K562 (cell line): ENCODE measurements around the gene CDKL5. TPM values are rescaled to one million over a fixed set of nuclear protein-coding genes. Genes with fewer than 3 reads are reported as not detected.

ENCODE experiments used
- ATAC-seq: fragments of 200-7000 bp; cut with Tn5 transposase; 3 replicates; pipeline ENCODE4 v1.9.1; 2020; ENCODE audit warnings: moderate library complexity
- BruUV-seq: library from RNA; stranded (reverse); fragments of 400-500 nt; replicated peaks from 2 replicates; lab custom pipeline; 2021; lab: Mats Ljungman, UMichigan
- CTCF ChIA-PET: fragments of 300-600 bp; formaldehyde crosslinking; extraction: SDS; loops from one replicate; lab custom pipeline; 2021; ENCODE audit warnings: low intra/inter-chr PET ratio; lab: Yijun Ruan, JAX
- POLR2A ChIA-PET: fragments of 300-600, 350-650 bp; sonication (Branson Sonifier 250); formaldehyde crosslinking; extraction: SDS; loops from one replicate; lab custom pipeline; 2021; ENCODE audit warnings: antibody characterized with exemption, inconsistent platforms; lab: Yijun Ruan, JAX
- DNase-seq, 4 experiments: peaks; one replicate each; pipeline versions ENCODE4 v3.0.0 to v3.0.0-alpha.2; 2011 to 2018; ENCODE audit warnings: low spot score in 3 of 4, mixed read lengths in 3 of 4; ENCODE audit errors: extremely low read depth in 1 of 4
- FAIRE-seq: peaks from 2 replicates; lab custom pipeline; 2011; peaks lifted over from hg19 to GRCh38; lab: Jason Lieb, UNC
- H2AFZ ChIP-seq: 2 replicates; pipeline ENCODE4 v1.6.0; 2011; ENCODE audit warnings: low read depth, low read length, control low read depth, inconsistent platforms
- H3K27ac ChIP-seq: fragments of 200-600 bp; 3 replicates; pipeline ENCODE4 v1.8.0; 2011; ENCODE audit warnings: low read depth, mild to moderate bottlenecking, control low read depth, inconsistent platforms, low read length, moderate library complexity, mixed read lengths; ENCODE audit errors: extremely low read depth
- H3K27me3 ChIP-seq, 2 experiments: fragments of 300-600 bp in 1 of 2; 2 replicates in 1 of 2; 3 replicates in 1 of 2; pipeline versions ENCODE4 v1.6.0 to v1.8.0; 2011; ENCODE audit warnings: inconsistent platforms in 2 of 2, low read length in 2 of 2, mild to moderate bottlenecking in 1 of 2, mixed read lengths in 1 of 2, moderate library complexity in 1 of 2; ENCODE audit not compliant: control insufficient read depth in 2 of 2, insufficient read depth in 2 of 2
- H3K36me3 ChIP-seq: fragments of 300-600 bp; 3 replicates; pipeline ENCODE4 v1.8.0; 2011; ENCODE audit warnings: mild to moderate bottlenecking, low read length, inconsistent platforms; ENCODE audit not compliant: control insufficient read depth, insufficient read depth
- H3K4me1 ChIP-seq, 2 experiments: fragments of 200-600 bp in 1 of 2; replicated peaks in 1 of 2; 2 replicates in 1 of 2; 3 replicates in 1 of 2; pipeline versions ENCODE4 v1.5.1 to v1.8.0; 2011; ENCODE audit warnings: inconsistent platforms in 2 of 2, low read length in 2 of 2, mild to moderate bottlenecking in 1 of 2, mixed read lengths in 1 of 2, moderate library complexity in 1 of 2; ENCODE audit not compliant: control insufficient read depth in 2 of 2, insufficient read depth in 2 of 2
- H3K4me2 ChIP-seq: 2 replicates; pipeline ENCODE4 v1.6.1; 2011; ENCODE audit warnings: low read length, control low read depth, inconsistent platforms, mixed read lengths; ENCODE audit not compliant: insufficient read depth
- H3K4me3 ChIP-seq: fragments of 200-600 bp; sonication (generic), shearing (Covaris generic); 2 replicates; pipeline ENCODE4 v1.5.1; 2016; ENCODE audit warnings: control low read depth, inconsistent platforms
- H3K79me2 ChIP-seq: fragments of 200-600 bp; 3 replicates; pipeline ENCODE4 v1.8.0; 2011; ENCODE audit warnings: low read length, inconsistent platforms; ENCODE audit not compliant: control insufficient read depth, insufficient read depth
- H3K9ac ChIP-seq, 2 experiments: 2 replicates each; pipeline versions ENCODE4 v1.6.0 to v1.6.1; 2011; ENCODE audit warnings: low read depth in 2 of 2, low read length in 2 of 2, control low read depth in 1 of 2, inconsistent platforms in 1 of 2, mild to moderate bottlenecking in 1 of 2, mixed read lengths in 1 of 2; ENCODE audit not compliant: insufficient read depth in 1 of 2
- H3K9me1 ChIP-seq: one replicate; pipeline ENCODE4 v1.6.0; 2011; ENCODE audit warnings: inconsistent platforms, mild to moderate bottlenecking, low read length, moderate library complexity; ENCODE audit not compliant: control insufficient read depth, insufficient read depth
- H3K9me3 ChIP-seq: replicated peaks from 2 replicates; pipeline ENCODE4 v1.5.1; 2011; ENCODE audit warnings: low read depth, low read length, inconsistent platforms; ENCODE audit not compliant: control insufficient read depth, insufficient read depth
- H4K20me1 ChIP-seq: replicated peaks from 2 replicates; pipeline ENCODE4 v1.6.1; 2011; ENCODE audit warnings: low read length, inconsistent platforms, mixed read lengths; ENCODE audit not compliant: control insufficient read depth, insufficient read depth
- CHD2 ChIP-seq: IDR thresholded peaks from 2 replicates; pipeline ENCODE4 v1.6.1; 2011; ENCODE audit warnings: low read depth, low read length
- ETS2 ChIP-seq: IDR thresholded peaks from 2 replicates; pipeline ENCODE4 v1.6.1; 2016; ENCODE audit warnings: borderline replicate concordance, missing genetic modification characterization, mild to moderate bottlenecking, moderate library complexity, missing compliant biosample characterization; ENCODE audit not compliant: poor library complexity, severe bottlenecking
- ETV1 ChIP-seq: fragments of 450-650 bp; conservative IDR thresholded peaks from 2 replicates; pipeline ENCODE4 v1.6.1; 2016; ENCODE audit warnings: missing genetic modification characterization, control low read depth, low read depth, missing compliant biosample characterization
- HBP1 ChIP-seq: fragments of 450-650 bp; formaldehyde crosslinking; IDR thresholded peaks from 2 replicates; pipeline ENCODE4 v1.4.0; 2022; ENCODE audit warnings: missing genetic modification characterization
- HLTF ChIP-seq: fragments of 450-650 bp; IDR thresholded peaks from 2 replicates; pipeline ENCODE4 v1.6.1; 2016
- SAP30 ChIP-seq: fragments of 200-600 bp; sonication (generic); IDR thresholded peaks from 2 replicates; pipeline ENCODE4 v1.6.1; 2012; ENCODE audit warnings: borderline replicate concordance, low read depth, mild to moderate bottlenecking, moderate library complexity, low read length, control low read depth, inconsistent platforms; ENCODE audit not compliant: insufficient read depth, poor library complexity, severe bottlenecking
- TAF1 ChIP-seq: IDR thresholded peaks from 2 replicates; pipeline ENCODE4 v1.6.1; 2011; ENCODE audit warnings: mild to moderate bottlenecking, low read length, moderate library complexity; ENCODE audit not compliant: insufficient read depth, control insufficient read depth, severe bottlenecking; ENCODE audit errors: extremely low read depth
- TFE3 ChIP-seq: fragments of 450-650 bp; formaldehyde crosslinking; IDR thresholded peaks from 2 replicates; pipeline ENCODE4 v1.4.0; 2020; ENCODE audit warnings: mild to moderate bottlenecking, mixed read lengths
- TSC22D4 ChIP-seq: fragments of 450-650 bp; IDR thresholded peaks from 2 replicates; pipeline ENCODE4 v1.6.1; 2016; ENCODE audit warnings: missing genetic modification characterization, missing biosample characterization, control low read depth
- ZNF197 ChIP-seq: fragments of 200-800 bp; sonication (Bioruptor generic); IDR thresholded peaks from 2 replicates; pipeline ENCODE4 v1.6.1; 2016; ENCODE audit warnings: low read depth, missing genetic modification characterization, missing compliant biosample characterization
- ZNF282 ChIP-seq: sonication (generic); formaldehyde crosslinking; IDR thresholded peaks from 2 replicates; pipeline ENCODE4 v1.8.1; 2023; ENCODE audit warnings: missing genetic modification reagents
- ZNF518B ChIP-seq: fragments of 250-450 bp; sonication (Bioruptor Pico); IDR thresholded peaks from 2 replicates; pipeline ENCODE4 v1.5.0; 2021; ENCODE audit warnings: mild to moderate bottlenecking, moderate library complexity
- ZNF57 ChIP-seq: fragments of 450-650 bp; formaldehyde crosslinking; IDR thresholded peaks from 2 replicates; pipeline ENCODE4 v1.4.0; 2020; ENCODE audit warnings: mild to moderate bottlenecking, moderate library complexity
- WGBS: fragments of 100-300 bp; shearing (Covaris generic); methylation state at CpG from one replicate; pipeline ENCODE4 v1.1.6; 2016; ENCODE audit warnings: low coverage, mixed read lengths; ENCODE audit not compliant: insufficient coverage; ENCODE audit errors: missing lambda C conversion rate; 5-methylcytosine and 5-hydroxymethylcytosine counted together
- in situ Hi-C: fragments of 300-500 bp; cut with MboI; formaldehyde crosslinking; loops from 4 replicates; pipeline ENCODE4 v1.15.0; 2018; ENCODE audit warnings: inconsistent platforms, mixed read lengths
- intact Hi-C: fragments of 100-400 bp; cut with micrococcal nuclease; formaldehyde crosslinking; loops from 2 replicates; pipeline ENCODE4 v1.14.2; 2022
- polyA plus RNA-seq, 8 experiments: library from polyadenylated mRNA; depleted of rRNA in 4 of 8; stranded (reverse) in 5 of 8; unstranded in 3 of 8; fragments of >200 nt; fragmentation: Nextera tagmentation in 2 of 8; fragmentation: Illumina TruSeq in 1 of 8; extraction: Ambion mirVana in 2 of 8; extraction: Trizol in 1 of 8; gene quantifications; 2 replicates each; pipeline versions ENCODE4 v1.2.1 to v1.2.3, GENCODE V29; 2011 to 2014; ENCODE audit warnings: inconsistent platforms in 1 of 8, missing spikeins in 1 of 8
- total RNA-seq, 7 experiments: library from RNA; depleted of rRNA in 6 of 7; stranded (reverse); fragments of >200 nt in 6 of 7; fragmentation: Illumina TruSeq in 2 of 7; extraction: Trizol in 2 of 7; gene quantifications; 2 replicates each; pipeline versions ENCODE4 v1.2.1 to v1.2.3, GENCODE V29; 2011 to 2021; ENCODE audit warnings: low replicate concordance in 1 of 7

Gene CDKL5
- total and polyA plus RNA-seq, 9 of the 15 experiments (the other 6 are each of a cell fraction or from before 2014, with no cell fraction given) = under 0.01 to 0.21 (median 0.04) TPM

GRCh38 chrX:18464499-18464898 is 39.1 kb downstream of the CDKL5 start:
- H3K4me1 ChIP-seq = no peaks in the 10 kb centered on the region
- FAIRE-seq = no peak

GRCh38 chrX:18465051-18465450 is 39.6 kb downstream of the CDKL5 start:
- ATAC-seq (no peak), FAIRE-seq (no peak), DNase-seq (no peak)
- H4K20me1 ChIP-seq = no peaks in the 10 kb centered on the region
- WGBS = 0% methylated on average over 3 of the region's 4 CpGs
- CTCF ChIA-PET = no interaction called here
- H3K27me3 ChIP-seq = no peaks in the 10 kb centered on the region
- intact Hi-C loops (no loop called here), in situ Hi-C loops (no loop called here)
- H3K9ac ChIP-seq = no peak overlapping the region
- H2AFZ ChIP-seq = no peak overlapping the region
- no peaks in the 10 kb centered on the region for H3K9me1 ChIP-seq
- H3K9me3 ChIP-seq = no peaks in the 10 kb centered on the region
- POLR2A ChIA-PET = no interaction called here
- H3K4me2 ChIP-seq = no peak overlapping the region
- no peaks in the 10 kb centered on the region for H3K79me2 ChIP-seq
- H3K4me1 ChIP-seq = no peaks in the 10 kb centered on the region
- H3K4me3 ChIP-seq = no peak overlapping the region
- H3K36me3 ChIP-seq = no peaks in the 10 kb centered on the region
- BruUV-seq = no TSS peak
- H3K27ac ChIP-seq = no peak overlapping the region
- TF ChIP-seq TFE3 (CRISPR knock-in tag) (no peak), HBP1 (no peak), ZNF518B (CRISPR knock-in tag) (no peak), SAP30 (no peak)

More at GRCh38 chrX:18464499-18464898, 39.1 kb downstream of the CDKL5 start:
- H4K20me1 ChIP-seq = no peaks in the 10 kb centered on the region
- H2AFZ ChIP-seq = no peak overlapping the region
- no peak overlapping the region for H3K4me3 ChIP-seq
- H3K9me3 ChIP-seq = no peaks in the 10 kb centered on the region
- CTCF ChIA-PET = no interaction called here
- DNase-seq (no peak), ATAC-seq (no peak)
- no peaks in the 10 kb centered on the region for H3K79me2 ChIP-seq
- no peaks in the 10 kb centered on the region for H3K9me1 ChIP-seq
- H3K9ac ChIP-seq = no peak overlapping the region
- POLR2A ChIA-PET = no interaction called here
- H3K27ac ChIP-seq = no peak overlapping the region
- H3K36me3 ChIP-seq = no peaks in the 10 kb centered on the region
- H3K4me2 ChIP-seq = no peak overlapping the region
- intact Hi-C loops (no loop called here), in situ Hi-C loops (no loop called here)
- no TSS peak for BruUV-seq
- TF ChIP-seq ZNF57 (no peak), ETV1 (tag) (no peak), ETS2 (no peak), CHD2 (no peak), ZNF197 (CRISPR knock-in tag) (no peak), ZNF282 (no peak), HLTF (no peak), TAF1 (no peak), TSC22D4 (tag) (no peak)
- H3K27me3 ChIP-seq = no peaks in the 10 kb centered on the region
